ENCODE data around the gene VRK2. TPM values are rescaled to one million over a fixed set of nuclear protein-coding genes. Genes with fewer than 3 reads are reported as not detected.

Gene VRK2
- total RNA-seq, 1 donor from 2014 or later: 27.3 TPM

GRCh38 chr2:58054264-58054663 lies 7.7 kb downstream of the VRK2 start:
- no peak for TF ChIP-seq CTCF (IDR thresholded peaks at IDR 0.05; ENCODE audit: insufficient read depth, low read length, poor library complexity, severe bottlenecking)

GRCh38 chr2:58055033-58055786 lies 8.6 kb downstream of the VRK2 start:
- no peaks in the 10 kb centered on the region for H3K36me3 ChIP-seq (ENCODE audit: control insufficient read depth, insufficient read depth, low read length)
- no peak for TF ChIP-seq CTCF (IDR thresholded peaks at IDR 0.05; ENCODE audit: insufficient read depth, low read length, poor library complexity, severe bottlenecking)
- H3K4me3 ChIP-seq (ENCODE audit: low read depth, low read length): no peak overlapping the region
- DNase-seq (ENCODE audit: low read depth): no peak
- H3K27me3 ChIP-seq (ENCODE audit: control insufficient read depth, insufficient read depth, low read length): no peaks in the 10 kb centered on the region

More at GRCh38 chr2:58054264-58054663, 7.7 kb downstream of the VRK2 start:
- no peak overlapping the region for H3K4me3 ChIP-seq (ENCODE audit: low read depth, low read length)
- no peak for DNase-seq (ENCODE audit: low read depth)
- no peaks in the 10 kb centered on the region for H3K36me3 ChIP-seq (ENCODE audit: control insufficient read depth, insufficient read depth, low read length)
- no peaks in the 10 kb centered on the region for H3K27me3 ChIP-seq (ENCODE audit: control insufficient read depth, insufficient read depth, low read length)

GRCh38 chr2:58056192-58056916 lies 9.7 kb downstream of the VRK2 start:
- TF ChIP-seq CTCF (IDR thresholded peaks at IDR 0.05; ENCODE audit: insufficient read depth, low read length, poor library complexity, severe bottlenecking): no peak
- no peak for DNase-seq (ENCODE audit: low read depth)
- Histone ChIP-seq H3K4me3 (ENCODE audit: low read depth, low read length) (no peak overlapping the region), H3K36me3 (ENCODE audit: control insufficient read depth, insufficient read depth, low read length) (no peaks in the 10 kb centered on the region), H3K27me3 (ENCODE audit: control insufficient read depth, insufficient read depth, low read length) (no peaks in the 10 kb centered on the region)

GRCh38 chr2:58057707-58058530 lies 11.3 kb downstream of the VRK2 start:
- H3K4me3 ChIP-seq (ENCODE audit: low read depth, low read length): no peak overlapping the region
- no peaks in the 10 kb centered on the region for H3K36me3 ChIP-seq (ENCODE audit: control insufficient read depth, insufficient read depth, low read length)
- TF ChIP-seq CTCF (IDR thresholded peaks at IDR 0.05; ENCODE audit: insufficient read depth, low read length, poor library complexity, severe bottlenecking): no peak
- no peak for DNase-seq (ENCODE audit: low read depth)
- no peaks in the 10 kb centered on the region for H3K27me3 ChIP-seq (ENCODE audit: control insufficient read depth, insufficient read depth, low read length)

- no peak for DNase-seq (ENCODE audit: low read depth)
- TF ChIP-seq CTCF (IDR thresholded peaks at IDR 0.05; ENCODE audit: insufficient read depth, low read length, poor library complexity, severe bottlenecking): no peak
- Histone ChIP-seq H3K4me3 (ENCODE audit: low read depth, low read length) (no peak overlapping the region), H3K27me3 (ENCODE audit: control insufficient read depth, insufficient read depth, low read length) (no peaks in the 10 kb centered on the region), H3K36me3 (ENCODE audit: control insufficient read depth, insufficient read depth, low read length) (no peaks in the 10 kb centered on the region)
Observed at GRCh38 chr2:58063641-58064040, 17.0 kb downstream of the VRK2 start.

All from kidney epithelial cell (primary cell).